ENCODE results near the gene IGF2R. TPM values are rescaled to one million over a fixed set of nuclear protein-coding genes. Genes with fewer than 3 reads are reported as not detected.
"Not testable (repeated sequence)": the region's sequence is repeated elsewhere in the genome, so short reads cannot be mapped to it uniquely, and the experiment has no call there.

IGF2R gene
- total RNA-seq, 1 experiment from 2014 or later, result 75.3 TPM

- Mint-ChIP-seq H3K9me3 (peaks cover 12% of the 10 kb centered on the region), H3K27me3 (ENCODE audit: low read depth) (no peaks in the 10 kb centered on the region), H3K4me1 (peaks cover 16% of the 10 kb centered on the region), H3K4me3 (no peak overlapping the region), H3K36me3 (peaks cover 5% of the 10 kb centered on the region), H3K27ac (peak overlapping the region; percentile 55)
- no peak for DNase-seq (ENCODE audit: low spot score)
- POLR2A ChIA-PET, result interaction anchor here (1.0 kb wide), 1 partner anchor 12 kb away, joined by 3 read pairs; no protein-coding TSS in a partner anchor
- CTCF ChIA-PET, result interaction anchor here (0.8 to 1.6 kb wide), 4 partner anchors 25 to 407 kb away, joined by 3 to 5 read pairs (median 4); no protein-coding TSS in a partner anchor
- TF ChIP-seq ZNF416 (CRISPR knock-in tag; IDR thresholded peaks at IDR 0.05) (no peak), ATF6 (CRISPR knock-in tag; IDR thresholded peaks at IDR 0.05) (no peak), GTF2I (CRISPR knock-in tag; conservative IDR thresholded peaks at IDR 0.05) (no peak), AR (CRISPR knock-in tag; IDR thresholded peaks at IDR 0.05) (no peak), E2F5 (CRISPR knock-in tag; IDR thresholded peaks at IDR 0.05) (no peak), TP53 (CRISPR knock-in tag; IDR thresholded peaks at IDR 0.05) (no peak), ZNF396 (CRISPR knock-in tag; IDR thresholded peaks at IDR 0.05; ENCODE audit: borderline replicate concordance) (no peak), ZNF263 (CRISPR knock-in tag; IDR thresholded peaks at IDR 0.05; ENCODE audit: low read depth) (no peak), ZNF138 (CRISPR knock-in tag; conservative IDR thresholded peaks at IDR 0.05) (no peak), ARID4B (CRISPR knock-in tag; IDR thresholded peaks at IDR 0.05; ENCODE audit: borderline replicate concordance) (no peak), ELF4 (CRISPR knock-in tag; IDR thresholded peaks at IDR 0.05; ENCODE audit: low read depth) (no peak)
- TF ChIP-seq, protein P1, sequence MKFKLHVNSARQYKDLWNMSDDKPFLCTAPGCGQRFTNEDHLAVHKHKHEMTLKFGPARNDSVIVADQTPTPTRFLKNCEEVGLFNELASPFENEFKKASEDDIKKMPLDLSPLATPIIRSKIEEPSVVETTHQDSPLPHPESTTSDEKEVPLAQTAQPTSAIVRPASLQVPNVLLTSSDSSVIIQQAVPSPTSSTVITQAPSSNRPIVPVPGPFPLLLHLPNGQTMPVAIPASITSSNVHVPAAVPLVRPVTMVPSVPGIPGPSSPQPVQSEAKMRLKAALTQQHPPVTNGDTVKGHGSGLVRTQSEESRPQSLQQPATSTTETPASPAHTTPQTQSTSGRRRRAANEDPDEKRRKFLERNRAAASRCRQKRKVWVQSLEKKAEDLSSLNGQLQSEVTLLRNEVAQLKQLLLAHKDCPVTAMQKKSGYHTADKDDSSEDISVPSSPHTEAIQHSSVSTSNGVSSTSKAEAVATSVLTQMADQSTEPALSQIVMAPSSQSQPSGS (CRISPR knock-in tag; IDR thresholded peaks at IDR 0.05; ENCODE audit: borderline replicate concordance, low read depth), result no peak
- TF ChIP-seq, protein P2, sequence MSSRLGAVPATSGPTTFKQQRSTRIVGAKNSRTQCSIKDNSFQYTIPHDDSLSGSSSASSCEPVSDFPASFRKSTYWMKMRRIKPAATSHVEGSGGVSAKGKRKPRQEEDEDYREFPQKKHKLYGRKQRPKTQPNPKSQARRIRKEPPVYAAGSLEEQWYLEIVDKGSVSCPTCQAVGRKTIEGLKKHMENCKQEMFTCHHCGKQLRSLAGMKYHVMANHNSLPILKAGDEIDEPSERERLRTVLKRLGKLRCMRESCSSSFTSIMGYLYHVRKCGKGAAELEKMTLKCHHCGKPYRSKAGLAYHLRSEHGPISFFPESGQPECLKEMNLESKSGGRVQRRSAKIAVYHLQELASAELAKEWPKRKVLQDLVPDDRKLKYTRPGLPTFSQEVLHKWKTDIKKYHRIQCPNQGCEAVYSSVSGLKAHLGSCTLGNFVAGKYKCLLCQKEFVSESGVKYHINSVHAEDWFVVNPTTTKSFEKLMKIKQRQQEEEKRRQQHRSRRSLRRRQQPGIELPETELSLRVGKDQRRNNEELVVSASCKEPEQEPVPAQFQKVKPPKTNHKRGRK (CRISPR knock-in tag; IDR thresholded peaks at IDR 0.05; ENCODE audit: borderline replicate concordance), result no peak
- TF ChIP-seq, protein P3, sequence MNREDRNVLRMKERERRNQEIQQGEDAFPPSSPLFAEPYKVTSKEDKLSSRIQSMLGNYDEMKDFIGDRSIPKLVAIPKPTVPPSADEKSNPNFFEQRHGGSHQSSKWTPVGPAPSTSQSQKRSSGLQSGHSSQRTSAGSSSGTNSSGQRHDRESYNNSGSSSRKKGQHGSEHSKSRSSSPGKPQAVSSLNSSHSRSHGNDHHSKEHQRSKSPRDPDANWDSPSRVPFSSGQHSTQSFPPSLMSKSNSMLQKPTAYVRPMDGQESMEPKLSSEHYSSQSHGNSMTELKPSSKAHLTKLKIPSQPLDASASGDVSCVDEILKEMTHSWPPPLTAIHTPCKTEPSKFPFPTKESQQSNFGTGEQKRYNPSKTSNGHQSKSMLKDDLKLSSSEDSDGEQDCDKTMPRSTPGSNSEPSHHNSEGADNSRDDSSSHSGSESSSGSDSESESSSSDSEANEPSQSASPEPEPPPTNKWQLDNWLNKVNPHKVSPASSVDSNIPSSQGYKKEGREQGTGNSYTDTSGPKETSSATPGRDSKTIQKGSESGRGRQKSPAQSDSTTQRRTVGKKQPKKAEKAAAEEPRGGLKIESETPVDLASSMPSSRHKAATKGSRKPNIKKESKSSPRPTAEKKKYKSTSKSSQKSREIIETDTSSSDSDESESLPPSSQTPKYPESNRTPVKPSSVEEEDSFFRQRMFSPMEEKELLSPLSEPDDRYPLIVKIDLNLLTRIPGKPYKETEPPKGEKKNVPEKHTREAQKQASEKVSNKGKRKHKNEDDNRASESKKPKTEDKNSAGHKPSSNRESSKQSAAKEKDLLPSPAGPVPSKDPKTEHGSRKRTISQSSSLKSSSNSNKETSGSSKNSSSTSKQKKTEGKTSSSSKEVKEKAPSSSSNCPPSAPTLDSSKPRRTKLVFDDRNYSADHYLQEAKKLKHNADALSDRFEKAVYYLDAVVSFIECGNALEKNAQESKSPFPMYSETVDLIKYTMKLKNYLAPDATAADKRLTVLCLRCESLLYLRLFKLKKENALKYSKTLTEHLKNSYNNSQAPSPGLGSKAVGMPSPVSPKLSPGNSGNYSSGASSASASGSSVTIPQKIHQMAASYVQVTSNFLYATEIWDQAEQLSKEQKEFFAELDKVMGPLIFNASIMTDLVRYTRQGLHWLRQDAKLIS (CRISPR knock-in tag; IDR thresholded peaks at IDR 0.05; ENCODE audit: borderline replicate concordance), result no peak
- ATAC-seq, result no peak
These were observed 143.9 kb downstream of the IGF2R start for GRCh38 chr6:160112628-160113299.

DNA sequence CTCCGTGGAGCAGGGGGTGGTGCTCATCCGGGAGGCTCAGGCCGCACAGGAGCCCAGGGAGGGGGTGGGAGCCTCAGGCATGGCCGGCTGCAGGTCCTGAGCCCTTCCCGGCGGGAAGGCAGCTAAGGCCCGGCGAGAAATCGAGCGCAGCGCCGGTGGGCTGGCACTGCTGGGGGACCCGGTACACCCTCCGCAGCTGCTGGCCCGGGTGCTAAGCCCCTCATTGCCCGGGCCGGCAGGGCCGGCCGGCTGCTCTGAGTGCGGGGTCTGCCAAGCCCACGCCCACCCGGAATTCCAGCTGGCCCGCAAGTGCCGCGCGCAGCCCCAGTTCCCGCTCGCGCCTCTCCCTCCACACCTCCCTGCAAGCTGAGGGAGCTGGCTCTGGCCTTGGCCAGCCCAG lies 145.7 kb downstream of the IGF2R start:
- H3K36me3 Mint-ChIP-seq; DNase-seq (ENCODE audit: low spot score); CTCF ChIA-PET; ATAC-seq; H3K4me3 Mint-ChIP-seq; H3K27me3 Mint-ChIP-seq (ENCODE audit: low read depth); H3K27ac Mint-ChIP-seq; POLR2A ChIA-PET: not testable (repeated sequence)
- peaks cover 22% of the 10 kb centered on the region for H3K9me3 Mint-ChIP-seq
- H3K4me1 Mint-ChIP-seq, result peaks cover 16% of the 10 kb centered on the region
